ENCODE results near the gene PLXNB2.

Gene PLXNB2

GRCh38 chr22:50320671-50321325 is 13.4 kb upstream of the PLXNB2 start:
- H3K9me3 ChIP-seq (ENCODE audit: low read length) = no peaks in the 10 kb centered on the region
- H3K4me3 ChIP-seq (ENCODE audit: low read length) = no peak overlapping the region
- peaks cover 4% of the 10 kb centered on the region for H3K4me1 ChIP-seq (ENCODE audit: insufficient read depth, low read length)
- no peaks in the 10 kb centered on the region for H3K27me3 ChIP-seq (ENCODE audit: insufficient read depth, low read length)
- H2AFZ ChIP-seq (ENCODE audit: low read depth, low read length) = no peak overlapping the region
- no peaks in the 10 kb centered on the region for H3K36me3 ChIP-seq (ENCODE audit: insufficient read depth, low read length)

GRCh38 chr22:50320116-50320515 is 12.7 kb upstream of the PLXNB2 start:
- Histone ChIP-seq H2AFZ (ENCODE audit: low read depth, low read length) (no peak overlapping the region), H3K36me3 (ENCODE audit: insufficient read depth, low read length) (no peaks in the 10 kb centered on the region)

GRCh38 chr22:50319503-50319951 is 12.1 kb upstream of the PLXNB2 start:
- Histone ChIP-seq H2AFZ (ENCODE audit: low read depth, low read length) (no peak overlapping the region), H3K9me3 (ENCODE audit: low read length) (no peaks in the 10 kb centered on the region), H3K4me1 (ENCODE audit: insufficient read depth, low read length) (no peaks in the 10 kb centered on the region), H3K27me3 (ENCODE audit: insufficient read depth, low read length) (no peaks in the 10 kb centered on the region), H3K36me3 (ENCODE audit: insufficient read depth, low read length) (peaks cover under 1% of the 10 kb centered on the region), H3K4me3 (ENCODE audit: low read length) (no peak overlapping the region)

More at GRCh38 chr22:50320116-50320515, 12.7 kb upstream of the PLXNB2 start:
- no peaks in the 10 kb centered on the region for H3K9me3 ChIP-seq (ENCODE audit: low read length)
- no peaks in the 10 kb centered on the region for H3K27me3 ChIP-seq (ENCODE audit: insufficient read depth, low read length)
- no peaks in the 10 kb centered on the region for H3K4me1 ChIP-seq (ENCODE audit: insufficient read depth, low read length)
- no peak overlapping the region for H3K4me3 ChIP-seq (ENCODE audit: low read length)

GRCh38 chr22:50318698-50319411 is 11.4 kb upstream of the PLXNB2 start:
- H3K9me3 ChIP-seq (ENCODE audit: low read length) = no peaks in the 10 kb centered on the region
- no peak overlapping the region for H2AFZ ChIP-seq (ENCODE audit: low read depth, low read length)
- H3K36me3 ChIP-seq (ENCODE audit: insufficient read depth, low read length) = peaks cover 4% of the 10 kb centered on the region
- no peaks in the 10 kb centered on the region for H3K27me3 ChIP-seq (ENCODE audit: insufficient read depth, low read length)
- no peak overlapping the region for H3K4me3 ChIP-seq (ENCODE audit: low read length)
- no peaks in the 10 kb centered on the region for H3K4me1 ChIP-seq (ENCODE audit: insufficient read depth, low read length)

- H3K9me3 ChIP-seq (ENCODE audit: low read length) = no peaks in the 10 kb centered on the region
- H2AFZ ChIP-seq (ENCODE audit: low read depth, low read length) = no peak overlapping the region
- H3K4me1 ChIP-seq (ENCODE audit: insufficient read depth, low read length) = no peaks in the 10 kb centered on the region
- peaks cover 4% of the 10 kb centered on the region for H3K36me3 ChIP-seq (ENCODE audit: insufficient read depth, low read length)
- H3K27me3 ChIP-seq (ENCODE audit: insufficient read depth, low read length) = no peaks in the 10 kb centered on the region
- H3K4me3 ChIP-seq (ENCODE audit: low read length) = no peak overlapping the region
Measured at GRCh38 chr22:50318356-50318697, 10.9 kb upstream of the PLXNB2 start.

GRCh38 chr22:50317674-50318073 is 10.2 kb upstream of the PLXNB2 start:
- Histone ChIP-seq H3K27me3 (ENCODE audit: insufficient read depth, low read length) (no peaks in the 10 kb centered on the region), H3K9me3 (ENCODE audit: low read length) (no peaks in the 10 kb centered on the region), H2AFZ (ENCODE audit: low read depth, low read length) (no peak overlapping the region), H3K4me3 (ENCODE audit: low read length) (no peak overlapping the region), H3K36me3 (ENCODE audit: insufficient read depth, low read length) (peaks cover 4% of the 10 kb centered on the region), H3K4me1 (ENCODE audit: insufficient read depth, low read length) (no peaks in the 10 kb centered on the region)

GRCh38 chr22:50317178-50317577 is 9.7 kb upstream of the PLXNB2 start:
- Histone ChIP-seq H3K9me3 (ENCODE audit: low read length) (no peaks in the 10 kb centered on the region), H3K27me3 (ENCODE audit: insufficient read depth, low read length) (no peaks in the 10 kb centered on the region), H3K4me1 (ENCODE audit: insufficient read depth, low read length) (no peaks in the 10 kb centered on the region), H3K4me3 (ENCODE audit: low read length) (no peak overlapping the region), H3K36me3 (ENCODE audit: insufficient read depth, low read length) (peaks cover 5% of the 10 kb centered on the region), H2AFZ (ENCODE audit: low read depth, low read length) (no peak overlapping the region)

GRCh38 chr22:50316114-50317065 is 8.9 kb upstream of the PLXNB2 start:
- Histone ChIP-seq H2AFZ (ENCODE audit: low read depth, low read length) (no peak overlapping the region), H3K9me3 (ENCODE audit: low read length) (no peaks in the 10 kb centered on the region), H3K4me1 (ENCODE audit: insufficient read depth, low read length) (no peaks in the 10 kb centered on the region), H3K36me3 (ENCODE audit: insufficient read depth, low read length) (peaks cover 9% of the 10 kb centered on the region), H3K27me3 (ENCODE audit: insufficient read depth, low read length) (no peaks in the 10 kb centered on the region), H3K4me3 (ENCODE audit: low read length) (no peak overlapping the region)

GRCh38 chr22:50315289-50316113 is 8.1 kb upstream of the PLXNB2 start:
- H3K9me3 ChIP-seq (ENCODE audit: low read length) = no peaks in the 10 kb centered on the region
- H3K36me3 ChIP-seq (ENCODE audit: insufficient read depth, low read length) = peaks cover 9% of the 10 kb centered on the region
- H3K4me3 ChIP-seq (ENCODE audit: low read length) = no peak overlapping the region
- H3K4me1 ChIP-seq (ENCODE audit: insufficient read depth, low read length) = no peaks in the 10 kb centered on the region
- H3K27me3 ChIP-seq (ENCODE audit: insufficient read depth, low read length) = no peaks in the 10 kb centered on the region
- H2AFZ ChIP-seq (ENCODE audit: low read depth, low read length) = no peak overlapping the region

- H2AFZ ChIP-seq (ENCODE audit: low read depth, low read length) = no peak overlapping the region
- H3K36me3 ChIP-seq (ENCODE audit: insufficient read depth, low read length) = peaks cover 9% of the 10 kb centered on the region
- no peaks in the 10 kb centered on the region for H3K27me3 ChIP-seq (ENCODE audit: insufficient read depth, low read length)
- no peaks in the 10 kb centered on the region for H3K4me1 ChIP-seq (ENCODE audit: insufficient read depth, low read length)
- H3K9me3 ChIP-seq (ENCODE audit: low read length) = no peaks in the 10 kb centered on the region
- H3K4me3 ChIP-seq (ENCODE audit: low read length) = no peak overlapping the region
Measured at GRCh38 chr22:50314455-50315288, 7.2 kb upstream of the PLXNB2 start.

- peaks cover 6% of the 10 kb centered on the region for H3K4me1 ChIP-seq (ENCODE audit: insufficient read depth, low read length)
- no peak overlapping the region for H3K4me3 ChIP-seq (ENCODE audit: low read length)
- H3K36me3 ChIP-seq (ENCODE audit: insufficient read depth, low read length) = peaks cover 9% of the 10 kb centered on the region
- H2AFZ ChIP-seq (ENCODE audit: low read depth, low read length) = no peak overlapping the region
- no peaks in the 10 kb centered on the region for H3K9me3 ChIP-seq (ENCODE audit: low read length)
- no peaks in the 10 kb centered on the region for H3K27me3 ChIP-seq (ENCODE audit: insufficient read depth, low read length)
Measured at GRCh38 chr22:50314081-50314454, 6.6 kb upstream of the PLXNB2 start.

GRCh38 chr22:50313600-50313999 is 6.2 kb upstream of the PLXNB2 start:
- no peaks in the 10 kb centered on the region for H3K9me3 ChIP-seq (ENCODE audit: low read length)
- H3K27me3 ChIP-seq (ENCODE audit: insufficient read depth, low read length) = no peaks in the 10 kb centered on the region
- peaks cover 9% of the 10 kb centered on the region for H3K36me3 ChIP-seq (ENCODE audit: insufficient read depth, low read length)
- no peak overlapping the region for H2AFZ ChIP-seq (ENCODE audit: low read depth, low read length)
- peaks cover 10% of the 10 kb centered on the region for H3K4me1 ChIP-seq (ENCODE audit: insufficient read depth, low read length)
- H3K4me3 ChIP-seq (ENCODE audit: low read length) = no peak overlapping the region
